ENCODE measurements around the gene MRO.
"Not testable (repeated sequence)": the region's sequence is repeated elsewhere in the genome, so short reads cannot be mapped to it uniquely, and the experiment has no call there.

MRO gene

GRCh38 chr18:50833496-50833895 lies 13.7 kb upstream of the MRO start:
- DNase-seq, result not testable (repeated sequence)

DNA sequence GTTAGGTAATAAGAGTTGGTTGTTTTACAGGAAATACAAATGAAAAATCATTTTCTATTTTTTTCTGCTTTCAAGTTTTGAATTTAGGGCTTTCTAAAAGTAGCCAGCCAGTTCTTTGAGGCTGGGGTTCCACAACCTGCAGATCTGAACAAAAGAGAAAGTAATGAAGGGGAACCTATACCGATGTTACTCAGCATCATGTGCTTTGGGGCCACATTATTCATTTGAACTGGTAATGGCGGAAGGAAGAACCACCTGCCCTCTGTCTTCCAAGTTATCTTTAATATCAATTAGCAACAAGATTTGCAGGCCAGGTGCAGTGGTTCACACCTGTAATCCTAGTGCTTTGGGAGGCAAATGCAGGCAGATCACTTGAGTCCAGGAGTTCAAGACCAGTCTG lies 12.9 kb upstream of the MRO start:
- DNase-seq, result no peak

GRCh38 chr18:50830544-50830943 lies 10.7 kb upstream of the MRO start:
- DNase-seq, result peak; percentile 50 to 66

- no peak for DNase-seq
These were observed 9.8 kb upstream of the MRO start for GRCh38 chr18:50829644-50830043.

DNA sequence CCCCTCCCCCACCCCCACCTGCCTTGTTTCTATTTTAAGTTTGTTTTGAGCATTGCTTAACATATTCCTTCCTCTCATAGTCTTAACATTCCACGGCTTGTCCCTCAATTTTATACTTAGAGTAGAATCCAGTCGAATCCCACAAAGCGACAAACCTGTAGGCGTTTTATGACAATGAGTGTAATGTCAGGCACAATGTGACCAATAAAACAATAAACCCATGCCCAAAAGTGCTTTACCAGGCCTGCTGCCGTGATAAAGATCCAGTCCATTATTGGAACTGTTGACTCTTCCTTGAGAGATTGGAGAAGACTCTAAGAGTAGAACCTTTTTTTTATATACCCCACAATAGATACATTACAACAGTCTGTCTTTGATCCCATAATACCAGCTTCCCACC lies 6.2 kb upstream of the MRO start:
- DNase-seq, result no peak

- peak in 1 of 2 donors; percentile 39 for DNase-seq
These were observed 5.8 kb upstream of the MRO start for GRCh38 chr18:50825621-50826020.

GRCh38 chr18:50822756-50823155 lies 2.9 kb upstream of the MRO start:
- DNase-seq, result no peak

DNA sequence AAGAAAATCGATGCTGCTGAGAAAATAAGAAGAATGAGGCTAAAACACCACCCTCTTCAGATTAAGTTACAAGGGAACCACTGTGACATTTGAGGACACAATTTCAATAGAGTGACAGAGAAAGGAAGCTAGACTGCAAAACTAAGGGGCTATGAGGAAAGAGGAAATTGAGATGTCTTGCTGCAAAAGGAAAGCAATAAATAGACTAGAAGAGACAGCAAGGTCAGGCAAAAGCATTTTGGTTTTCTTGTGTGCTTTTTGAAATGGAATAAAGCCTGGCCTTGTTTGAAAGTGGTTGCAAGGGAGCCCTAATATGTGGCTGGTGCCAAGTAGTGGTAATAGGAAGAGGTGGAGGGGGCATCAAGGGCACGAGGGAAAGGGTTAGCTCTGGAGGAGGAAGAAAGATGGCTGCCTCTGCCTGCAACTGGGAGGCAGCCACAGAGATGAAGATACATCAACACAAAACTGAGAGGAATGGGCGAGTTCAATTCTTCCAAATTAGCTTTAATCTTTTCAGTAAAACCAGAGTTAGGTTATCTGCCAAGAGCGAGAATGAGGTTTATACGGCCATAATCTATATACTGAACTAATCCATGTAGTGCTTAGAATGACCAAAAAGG lies 1.2 kb upstream of the MRO start:
- peak; percentile 15 to 30 for DNase-seq

GRCh38 chr18:50819027-50819727 lies 639 bp downstream of the MRO start:
- no peak for DNase-seq

DNA sequence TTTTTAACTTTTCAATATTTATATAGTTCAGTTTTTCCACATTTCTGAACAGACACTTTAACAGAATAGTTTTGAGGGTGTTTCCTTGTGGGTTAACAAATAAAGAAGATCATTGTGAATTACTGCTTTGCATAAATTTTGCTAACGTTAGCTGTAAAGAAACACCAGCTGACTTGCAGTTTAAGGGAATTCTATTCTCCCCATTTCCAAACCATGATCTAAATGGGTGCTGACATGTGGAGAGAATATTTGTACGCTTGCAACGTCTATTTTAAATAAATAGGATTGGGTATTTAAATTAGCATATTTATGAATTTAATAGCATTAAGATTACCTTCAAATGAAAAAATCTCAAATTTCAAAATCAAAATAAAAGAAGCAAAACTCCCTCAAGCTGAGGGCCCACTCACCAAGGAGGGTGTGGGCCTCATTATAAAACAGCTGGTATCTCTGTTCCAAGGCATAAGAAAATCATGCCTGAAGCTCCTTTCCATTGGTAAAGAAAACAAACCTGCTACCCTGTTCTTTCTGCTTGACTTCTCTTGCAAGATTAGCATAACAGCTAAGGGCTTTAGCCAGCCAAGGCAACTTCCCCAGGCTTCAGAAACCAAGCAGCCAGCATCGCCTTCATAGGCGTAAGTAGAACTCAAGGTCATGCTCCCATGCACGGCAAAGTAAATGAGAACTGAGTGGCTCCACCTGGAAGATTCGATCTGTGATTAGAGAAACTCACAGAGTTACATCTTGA lies 3.2 kb downstream of the MRO start:
- DNase-seq, result no peak

GRCh38 chr18:50814395-50814794 lies 5.4 kb downstream of the MRO start:
- no peak for DNase-seq

DNA sequence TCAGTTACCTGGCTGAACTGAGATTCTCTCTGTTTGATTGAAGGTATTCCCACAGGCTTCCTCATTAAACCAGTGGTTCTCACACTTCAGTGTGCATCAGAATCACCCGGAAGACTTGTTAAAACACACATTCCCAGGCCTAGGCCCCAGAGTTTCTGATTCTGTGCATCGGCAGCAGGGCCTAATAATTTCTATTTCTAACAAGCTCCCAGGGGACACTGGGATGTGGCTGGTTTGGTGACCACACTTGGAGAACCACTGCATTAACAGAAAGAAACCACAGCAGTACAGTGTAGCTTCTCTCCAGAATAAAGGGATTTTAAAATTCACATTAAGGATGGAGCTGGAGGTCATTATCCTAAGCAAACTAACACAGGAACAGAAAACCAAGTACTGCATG lies 6.5 kb downstream of the MRO start:
- no peak for DNase-seq

DNA sequence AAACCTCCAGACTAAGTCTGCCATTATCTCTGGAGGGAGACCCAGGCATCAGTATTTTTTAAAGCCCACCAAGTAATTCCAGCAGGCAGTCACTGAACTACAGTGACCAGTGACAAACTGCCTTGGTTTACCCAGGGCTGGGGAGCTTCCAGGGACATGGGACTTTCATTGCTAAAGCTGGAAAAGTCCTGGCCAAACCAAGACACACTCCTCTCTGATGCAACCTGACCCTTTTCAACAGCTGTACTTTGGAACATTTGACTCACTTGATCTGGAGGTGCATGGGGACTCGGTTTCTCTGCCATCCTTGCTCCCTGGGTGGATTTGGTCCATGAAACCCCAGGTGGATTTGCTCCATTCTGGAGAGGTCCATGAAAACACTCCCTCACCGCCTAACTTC lies 7.0 kb downstream of the MRO start:
- no peak for DNase-seq

GRCh38 chr18:50807176-50807575 lies 12.6 kb downstream of the MRO start:
- DNase-seq, result no peak

- DNase-seq, result peak; percentile 60 to 71
These were observed 13.6 kb downstream of the MRO start for GRCh38 chr18:50806208-50806616.

- peak; percentile 55 to 74 for DNase-seq
These were observed 14.1 kb downstream of the MRO start for GRCh38 chr18:50805732-50806131.

DNA sequence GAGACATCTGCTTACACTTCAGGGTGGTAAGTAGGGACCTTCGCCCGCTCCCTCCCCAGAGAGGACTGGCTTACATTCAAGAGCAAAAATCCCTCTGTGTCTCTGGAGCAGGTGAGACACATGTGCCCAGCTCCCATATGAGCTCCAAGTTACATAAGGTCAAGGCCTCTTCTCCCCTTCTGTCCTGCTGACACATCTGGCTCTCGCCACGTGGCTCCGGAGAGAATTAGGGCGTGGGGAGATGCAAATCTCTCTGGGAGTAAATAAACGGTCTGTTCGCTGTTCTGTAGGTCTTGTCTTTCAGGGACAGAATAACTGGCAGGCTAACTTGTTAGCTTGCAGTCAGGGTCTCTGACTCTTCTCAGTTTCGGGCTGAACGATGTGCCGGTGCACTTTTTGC lies 16.2 kb downstream of the MRO start:
- DNase-seq, result no peak

GRCh38 chr18:50802141-50802540 lies 17.7 kb downstream of the MRO start:
- DNase-seq, result no peak

DNA sequence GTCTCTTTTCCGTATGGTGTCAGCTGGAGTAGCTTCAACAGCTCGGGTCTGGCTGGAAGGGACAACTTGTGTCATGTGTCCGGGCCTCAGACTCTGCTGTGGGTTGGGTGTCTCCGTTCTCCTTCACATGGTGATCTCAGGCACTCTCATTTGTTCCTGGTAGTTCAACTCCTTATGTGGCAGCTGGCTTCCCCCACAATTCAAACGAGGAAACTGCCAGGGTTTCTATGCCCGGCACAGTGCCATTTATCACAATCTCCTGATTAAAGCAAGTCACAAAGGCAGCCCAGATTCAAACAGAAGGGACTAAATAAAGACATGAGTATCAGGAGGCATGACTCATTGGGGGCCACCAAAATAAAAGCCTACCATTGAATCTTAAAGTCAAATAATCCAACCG lies 22.7 kb downstream of the MRO start:
- no peak for DNase-seq

DNA sequence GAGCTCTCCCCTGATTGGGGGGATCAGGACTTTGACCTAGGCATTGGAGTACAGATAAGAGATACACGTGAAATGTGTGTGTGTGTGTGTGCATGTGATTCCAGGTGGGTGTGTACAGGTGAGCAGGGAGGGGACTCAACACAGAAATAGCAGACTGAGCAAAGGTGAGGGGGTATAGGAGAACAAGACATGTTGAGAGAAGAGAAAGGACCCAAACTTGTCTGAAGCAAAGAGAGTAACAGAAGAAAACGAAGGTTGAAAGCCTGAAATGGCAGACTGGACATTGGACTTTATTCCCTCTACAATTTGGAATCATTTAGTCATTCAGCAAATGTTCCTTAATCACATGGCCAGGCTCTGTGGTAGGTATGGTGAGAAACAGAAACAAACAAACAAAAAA lies 23.3 kb downstream of the MRO start:
- no peak for DNase-seq

DNA sequence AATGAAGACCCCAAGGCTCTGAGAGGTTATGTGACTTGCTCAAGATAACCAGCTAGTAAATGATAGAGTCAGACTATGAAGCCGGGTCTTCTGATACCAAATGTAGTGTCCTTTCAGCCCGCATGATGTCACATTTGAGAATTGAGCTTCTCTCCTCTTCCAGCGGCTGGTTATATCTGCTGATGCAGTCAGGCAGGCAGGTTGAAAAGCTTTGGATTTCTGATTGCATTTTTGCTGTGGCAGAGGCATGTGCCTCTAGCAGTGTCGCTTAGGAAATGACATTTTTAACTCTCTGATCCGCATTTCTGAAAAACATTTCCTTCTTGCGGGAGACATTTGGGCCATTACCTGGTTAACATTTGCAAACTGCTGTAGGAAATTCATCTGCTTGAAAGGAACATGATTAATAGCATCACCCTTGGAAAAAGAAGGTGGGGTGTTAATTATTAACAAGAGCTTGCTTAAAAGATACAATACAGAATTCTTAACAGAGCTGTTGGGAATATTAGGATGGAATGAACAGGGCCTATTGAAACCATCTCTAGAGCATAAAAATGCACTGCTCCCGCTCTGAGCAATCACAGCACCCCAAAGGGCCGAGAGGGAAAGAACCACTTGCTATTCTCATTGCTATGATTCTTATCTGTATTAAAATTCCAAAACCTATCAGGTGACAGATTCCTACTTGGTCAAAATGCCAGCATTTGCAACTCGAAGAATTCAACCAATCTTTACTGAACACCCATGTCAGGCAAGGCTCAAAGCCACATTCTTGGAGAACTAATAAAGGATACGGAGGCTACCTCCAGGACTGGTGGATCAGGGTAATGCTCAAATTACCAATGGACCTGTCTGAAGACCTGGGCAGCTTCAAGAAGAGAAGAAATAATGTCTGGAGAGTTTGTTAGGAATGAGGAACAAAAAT lies 25.9 kb downstream of the MRO start:
- DNase-seq, result no peak

GRCh38 chr18:50792885-50793284 lies 26.9 kb downstream of the MRO start:
- DNase-seq, result no peak

Data from inflammatory macrophage treated with lipopolysaccharide for 1 hour (primary cell).